ENCODE measurements around the gene CDC7. TPM values are rescaled to one million over a fixed set of nuclear protein-coding genes. Genes with fewer than 3 reads are reported as not detected.

Gene CDC7
- total RNA-seq, 1 donor from 2014 or later, result 12.3 TPM

- peak overlapping the region; percentile 79 for H3K4me3 ChIP-seq (ENCODE audit: low read depth, low read length)
- no peak for DNase-seq (ENCODE audit: low read depth)
- no peak for TF ChIP-seq CTCF (conservative IDR thresholded peaks at IDR 0.05; ENCODE audit: low read depth, low read length)
Measured at GRCh38 chr1:91501971-91502671, 1.5 kb downstream of the CDC7 start.

GRCh38 chr1:91502672-91503184 is 2.1 kb downstream of the CDC7 start:
- peak; percentile 10 for TF ChIP-seq CTCF (conservative IDR thresholded peaks at IDR 0.05; ENCODE audit: low read depth, low read length)
- H3K4me3 ChIP-seq (ENCODE audit: low read depth, low read length), result no peak overlapping the region
- DNase-seq (ENCODE audit: low read depth), result no peak

GRCh38 chr1:91503332-91503900 is 2.8 kb downstream of the CDC7 start:
- no peak for DNase-seq (ENCODE audit: low read depth)
- no peak overlapping the region for H3K4me3 ChIP-seq (ENCODE audit: low read depth, low read length)
- TF ChIP-seq CTCF (conservative IDR thresholded peaks at IDR 0.05; ENCODE audit: low read depth, low read length), result no peak

- TF ChIP-seq CTCF (conservative IDR thresholded peaks at IDR 0.05; ENCODE audit: low read depth, low read length), result no peak
Measured at GRCh38 chr1:91503975-91504530, 3.4 kb downstream of the CDC7 start.

GRCh38 chr1:91505086-91505485 is 4.4 kb downstream of the CDC7 start:
- no peak for TF ChIP-seq CTCF (conservative IDR thresholded peaks at IDR 0.05; ENCODE audit: low read depth, low read length)
- DNase-seq (ENCODE audit: low read depth), result no peak
- no peak overlapping the region for H3K4me3 ChIP-seq (ENCODE audit: low read depth, low read length)

More at GRCh38 chr1:91503975-91504530, 3.4 kb downstream of the CDC7 start:
- no peak for DNase-seq (ENCODE audit: low read depth)
- no peak overlapping the region for H3K4me3 ChIP-seq (ENCODE audit: low read depth, low read length)

- no peak for TF ChIP-seq CTCF (conservative IDR thresholded peaks at IDR 0.05; ENCODE audit: low read depth, low read length)
- H3K4me3 ChIP-seq (ENCODE audit: low read depth, low read length), result no peak overlapping the region
- DNase-seq (ENCODE audit: low read depth), result no peak
Measured at GRCh38 chr1:91506071-91506470, 5.4 kb downstream of the CDC7 start.
